Activated CD8-positive, alpha-beta memory T cell treated with anti-CD3 and anti-CD28 coated beads, Interleukin-2, amount 50 U/mL, for 24 hours (primary cell): ENCODE results near the gene GNB5.

Experiments
- DNase-seq: peaks from one replicate; pipeline ENCODE4 v3.0.0-alpha.2; 2020; ENCODE audit errors: extremely low read depth

Gene GNB5

GRCh38 chr15:52144656-52145178, 46.5 kb downstream of the GNB5 start:
- DNase-seq, result no peak

GRCh38 chr15:52143873-52144272, 47.3 kb downstream of the GNB5 start:
- DNase-seq, result no peak

- DNase-seq, result no peak
Measured at GRCh38 chr15:52140646-52141045, 50.5 kb downstream of the GNB5 start.

- DNase-seq, result peak; percentile 30
Measured at GRCh38 chr15:52139599-52140462, 51.4 kb downstream of the GNB5 start.

GRCh38 chr15:52137432-52138357, 53.5 kb downstream of the GNB5 start:
- DNase-seq, result no peak

- no peak for DNase-seq
Measured at GRCh38 chr15:52136442-52136980, 54.7 kb downstream of the GNB5 start.

GRCh38 chr15:52134502-52135144, 56.6 kb downstream of the GNB5 start:
- no peak for DNase-seq

- no peak for DNase-seq
Measured at GRCh38 chr15:52133510-52134220, 57.5 kb downstream of the GNB5 start.

- no peak for DNase-seq
Measured at GRCh38 chr15:52132066-52132465, 59.1 kb downstream of the GNB5 start.

GRCh38 chr15:52128568-52128967, 62.6 kb downstream of the GNB5 start:
- DNase-seq, result no peak

- DNase-seq, result no peak
Measured at GRCh38 chr15:52124270-52124880, 66.8 kb downstream of the GNB5 start.

- no peak for DNase-seq
Measured at GRCh38 chr15:52121896-52122295, 69.3 kb downstream of the GNB5 start.

GRCh38 chr15:52121006-52121405, 70.2 kb downstream of the GNB5 start:
- no peak for DNase-seq

GRCh38 chr15:52120488-52120887, 70.7 kb downstream of the GNB5 start:
- DNase-seq, result no peak

- DNase-seq, result no peak
Measured at GRCh38 chr15:52118969-52119749, 72.0 kb downstream of the GNB5 start.

- no peak for DNase-seq
Measured at GRCh38 chr15:52117549-52117948, 73.6 kb downstream of the GNB5 start.

- no peak for DNase-seq
Measured at GRCh38 chr15:52115598-52116427, 75.4 kb downstream of the GNB5 start.

- no peak for DNase-seq
Measured at GRCh38 chr15:52114261-52115055, 76.7 kb downstream of the GNB5 start.
